Mammary epithelial cell (primary cell): Measurements from ENCODE around the gene WDR87.

Source experiments
- CTCF ChIP-seq, 2 donors: IDR thresholded peaks in 1 of 2; conservative IDR thresholded peaks in 1 of 2; 2 replicates each; pipeline ENCODE4 v1.5.1; 2011 to 2012; ENCODE audit warnings: inconsistent platforms in 2 of 2, low read length in 2 of 2, mild to moderate bottlenecking in 2 of 2, control low read depth in 1 of 2, low read depth in 1 of 2; ENCODE audit not compliant: insufficient read depth in 1 of 2; ENCODE audit errors: extremely low read depth in 1 of 2
- EZH2 ChIP-seq: IDR thresholded peaks from 2 replicates; pipeline ENCODE4 v1.6.1; 2012; ENCODE audit warnings: low read length, inconsistent platforms, borderline replicate concordance

GRCh38 chr19:37893845-37894575, 12.4 kb downstream of the WDR87 start:
- no peak for TF ChIP-seq CTCF (conservative IDR thresholded peaks at IDR 0.05 in 1 of 2, IDR thresholded peaks at IDR 0.05 in 1 of 2; ENCODE audit: extremely low read depth in 1 of 2, insufficient read depth in 1 of 2, low read depth in 1 of 2, low read length in 2 of 2)
- TF ChIP-seq EZH2: no peak
